Measurements from ENCODE around the gene FAM83B.

FAM83B gene

DNA sequence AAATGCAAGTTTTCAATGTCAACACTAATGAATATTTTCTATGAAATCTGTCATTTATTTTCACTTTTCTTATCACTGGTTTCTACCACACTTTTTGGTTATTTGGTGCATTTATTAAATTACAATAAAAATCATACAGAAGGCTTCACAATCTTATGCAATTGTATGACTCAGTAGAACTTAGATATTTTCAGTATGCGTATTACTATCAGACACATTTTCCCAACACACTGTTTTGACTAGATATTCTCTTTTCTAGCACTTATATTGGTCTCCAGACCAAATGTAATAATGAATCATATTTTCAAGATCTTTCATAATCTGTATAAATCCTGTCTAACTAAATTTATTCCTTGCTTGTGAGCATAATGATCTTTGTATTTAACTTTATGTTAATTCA lies 74.1 kb downstream of the FAM83B start:
- no peak overlapping the region for H3K4me2 ChIP-seq (ENCODE audit: low read depth, low read length, poor library complexity, severe bottlenecking)
- H3F3A ChIP-seq (ENCODE audit: insufficient read depth), result no peaks in the 10 kb centered on the region
- H3K9ac ChIP-seq (ENCODE audit: low read length), result no peak overlapping the region
- no peaks in the 10 kb centered on the region for H3K27me3 ChIP-seq (ENCODE audit: low read length)
- no peaks in the 10 kb centered on the region for H4K20me1 ChIP-seq (ENCODE audit: low read depth, low read length)
- H3K4me3 ChIP-seq (ENCODE audit: insufficient read depth, low read length, poor library complexity, severe bottlenecking), result no peak overlapping the region
- no peaks in the 10 kb centered on the region for H3K79me2 ChIP-seq (ENCODE audit: insufficient read depth, low read length)
- H3K27ac ChIP-seq (ENCODE audit: low read depth, low read length), result no peak overlapping the region
- H2AFZ ChIP-seq (ENCODE audit: low read depth, low read length, severe bottlenecking), result no peak overlapping the region
- H3K9me2 ChIP-seq (replicated peaks; ENCODE audit: insufficient read depth, low read length), result no peaks in the 10 kb centered on the region
- no peaks in the 10 kb centered on the region for H3K36me3 ChIP-seq (ENCODE audit: low read length)
- TF ChIP-seq EZH2phosphoT487 (conservative IDR thresholded peaks at IDR 0.05; ENCODE audit: low read length) (no peak), CTCF (IDR thresholded peaks at IDR 0.05; ENCODE audit: insufficient read depth, low read length, poor library complexity, severe bottlenecking) (no peak)
- H3K9me3 ChIP-seq (ENCODE audit: insufficient read depth, low read length), result no peaks in the 10 kb centered on the region

DNA sequence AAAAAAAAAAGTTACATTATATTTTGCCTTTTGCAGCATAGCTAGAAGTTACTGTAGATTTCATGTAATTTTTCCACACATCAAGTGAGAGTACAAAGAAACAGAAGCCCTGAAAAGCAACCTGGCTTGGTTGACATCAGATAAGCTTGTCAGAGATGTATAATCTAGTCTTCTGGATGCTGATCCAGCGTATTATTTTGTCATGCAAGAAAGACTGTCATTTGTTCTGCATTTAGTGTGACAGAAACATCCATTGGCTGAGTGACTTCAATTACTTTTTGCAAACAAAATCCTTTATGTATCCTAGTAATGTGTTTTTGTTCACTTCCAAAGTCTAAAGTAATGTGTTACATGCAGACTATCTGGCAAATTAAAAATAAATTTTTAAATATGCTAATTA lies 75.3 kb downstream of the FAM83B start:
- Histone ChIP-seq H3K9me3 (ENCODE audit: insufficient read depth, low read length) (no peaks in the 10 kb centered on the region), H3F3A (ENCODE audit: insufficient read depth) (no peaks in the 10 kb centered on the region), H3K4me2 (ENCODE audit: low read depth, low read length, poor library complexity, severe bottlenecking) (no peak overlapping the region)

GRCh38 chr6:54929245-54929909 lies 82.8 kb downstream of the FAM83B start:
- H3K4me2 ChIP-seq (ENCODE audit: low read depth, low read length, poor library complexity, severe bottlenecking), result no peak overlapping the region
- no peak overlapping the region for H3K27ac ChIP-seq (ENCODE audit: low read depth, low read length)
- no peak overlapping the region for H3K4me3 ChIP-seq (ENCODE audit: insufficient read depth, low read length, poor library complexity, severe bottlenecking)
- no peaks in the 10 kb centered on the region for H4K20me1 ChIP-seq (ENCODE audit: low read depth, low read length)
- no peaks in the 10 kb centered on the region for H3K36me3 ChIP-seq (ENCODE audit: low read length)
- no peaks in the 10 kb centered on the region for H3K9me3 ChIP-seq (ENCODE audit: insufficient read depth, low read length)
- no peak for TF ChIP-seq CTCF (IDR thresholded peaks at IDR 0.05; ENCODE audit: insufficient read depth, low read length, poor library complexity, severe bottlenecking)
- TF ChIP-seq EZH2phosphoT487 (conservative IDR thresholded peaks at IDR 0.05; ENCODE audit: low read length), result no peak
- H3K9me2 ChIP-seq (replicated peaks; ENCODE audit: insufficient read depth, low read length), result no peaks in the 10 kb centered on the region
- no peaks in the 10 kb centered on the region for H3K27me3 ChIP-seq (ENCODE audit: low read length)
- H3K9ac ChIP-seq (ENCODE audit: low read length), result no peak overlapping the region
- no peaks in the 10 kb centered on the region for H3F3A ChIP-seq (ENCODE audit: insufficient read depth)
- H3K79me2 ChIP-seq (ENCODE audit: insufficient read depth, low read length), result no peaks in the 10 kb centered on the region
- H2AFZ ChIP-seq (ENCODE audit: low read depth, low read length, severe bottlenecking), result no peak overlapping the region

More for the DNA sequence above, 75.3 kb downstream of the FAM83B start:
- no peak overlapping the region for H3K4me3 ChIP-seq (ENCODE audit: insufficient read depth, low read length, poor library complexity, severe bottlenecking)
- no peak overlapping the region for H3K9ac ChIP-seq (ENCODE audit: low read length)
- H3K27ac ChIP-seq (ENCODE audit: low read depth, low read length), result no peak overlapping the region
- no peaks in the 10 kb centered on the region for H3K27me3 ChIP-seq (ENCODE audit: low read length)
- TF ChIP-seq EZH2phosphoT487 (conservative IDR thresholded peaks at IDR 0.05; ENCODE audit: low read length) (no peak), CTCF (IDR thresholded peaks at IDR 0.05; ENCODE audit: insufficient read depth, low read length, poor library complexity, severe bottlenecking) (no peak)
- H3K79me2 ChIP-seq (ENCODE audit: insufficient read depth, low read length), result no peaks in the 10 kb centered on the region
- H2AFZ ChIP-seq (ENCODE audit: low read depth, low read length, severe bottlenecking), result no peak overlapping the region
- H3K9me2 ChIP-seq (replicated peaks; ENCODE audit: insufficient read depth, low read length), result no peaks in the 10 kb centered on the region
- H4K20me1 ChIP-seq (ENCODE audit: low read depth, low read length), result no peaks in the 10 kb centered on the region
- H3K36me3 ChIP-seq (ENCODE audit: low read length), result no peaks in the 10 kb centered on the region

Measured in SU-DHL-6 (cell line).